CD4-positive, alpha-beta memory T cell (primary cell): ENCODE measurements around the gene CRISPLD2. TPM values are rescaled to one million over a fixed set of nuclear protein-coding genes. Genes with fewer than 3 reads are reported as not detected.

ENCODE experiments used
- CTCF ChIA-PET: fragments of 350-600 bp; sonication (Branson Sonifier 250); formaldehyde crosslinking; loops from one replicate; lab custom pipeline; 2021; ENCODE audit warnings: inconsistent platforms; ENCODE audit not compliant: partially characterized antibody; lab: Charles Lee
- POLR2A ChIA-PET: fragments of 350-600 bp; sonication (Branson Sonifier 250); formaldehyde crosslinking; loops from one replicate; lab custom pipeline; 2021; ENCODE audit not compliant: partially characterized antibody; lab: Charles Lee
- DNase-seq, 5 donors: peaks; one replicate each; pipeline versions ENCODE4 v3.0.0 to v3.0.0-alpha.2; 2020 to 2022; ENCODE audit warnings: mixed read lengths in 1 of 5
- H3K27ac ChIP-seq: one replicate; pipeline ENCODE4 v1.7.0; 2013; ENCODE audit warnings: low read depth, low read length
- H3K27me3 ChIP-seq: 2 replicates; pipeline ENCODE4 v1.7.0; 2013; ENCODE audit warnings: mild to moderate bottlenecking, low read length, moderate library complexity; ENCODE audit not compliant: insufficient read depth
- H3K36me3 ChIP-seq: 2 replicates; pipeline ENCODE4 v1.7.0; 2013; ENCODE audit warnings: mild to moderate bottlenecking, low read length, moderate library complexity; ENCODE audit not compliant: insufficient read depth
- H3K4me1 ChIP-seq: 2 replicates; pipeline ENCODE4 v1.7.0; 2013; ENCODE audit warnings: mild to moderate bottlenecking, low read length, moderate library complexity; ENCODE audit not compliant: insufficient read depth
- H3K4me3 ChIP-seq, 2 donors: one replicate each; pipeline ENCODE4 v1.7.0; 2013; ENCODE audit warnings: low read length in 2 of 2, mild to moderate bottlenecking in 1 of 2
- H3K9me3 ChIP-seq, 2 donors: one replicate each; pipeline ENCODE4 v1.7.0; 2013; ENCODE audit warnings: low read length in 2 of 2, control low read depth in 1 of 2; ENCODE audit not compliant: control insufficient read depth in 1 of 2
- H3K27ac Mint-ChIP-seq, 7 donors: one replicate each; pipeline ENCODE4 v1.8.0; 2020 to 2021; ENCODE audit warnings: mixed read lengths in 7 of 7, mild to moderate bottlenecking in 6 of 7, inconsistent platforms in 3 of 7, moderate library complexity in 3 of 7
- H3K27me3 Mint-ChIP-seq, 2 donors: one replicate each; pipeline ENCODE4 v1.8.0; 2020 to 2021; ENCODE audit warnings: mixed read lengths in 2 of 2
- H3K36me3 Mint-ChIP-seq, 2 donors: one replicate each; pipeline ENCODE4 v1.8.0; 2020 to 2021; ENCODE audit warnings: mixed read lengths in 2 of 2, inconsistent platforms in 1 of 2, mild to moderate bottlenecking in 1 of 2
- H3K4me1 Mint-ChIP-seq, 4 donors: one replicate each; pipeline ENCODE4 v1.8.0; 2020 to 2021; ENCODE audit warnings: mixed read lengths in 4 of 4, mild to moderate bottlenecking in 1 of 4
- H3K4me3 Mint-ChIP-seq, 8 donors: one replicate each; pipeline ENCODE4 v1.8.0; 2020 to 2021; ENCODE audit warnings: mixed read lengths in 8 of 8, mild to moderate bottlenecking in 7 of 8, moderate library complexity in 6 of 8, inconsistent platforms in 3 of 8
- H3K9me3 Mint-ChIP-seq, 8 donors: one replicate each; pipeline ENCODE4 v1.8.0; 2020 to 2021; ENCODE audit warnings: mixed read lengths in 8 of 8, mild to moderate bottlenecking in 5 of 8, inconsistent platforms in 3 of 8, moderate library complexity in 1 of 8
- intact Hi-C: fragments of 100-400 bp; cut with micrococcal nuclease; formaldehyde crosslinking; loops from one replicate; pipeline ENCODE4 v1.15.1; 2023
- polyA plus RNA-seq, 2 donors: library from polyadenylated mRNA; unstranded; fragments of 300-500 nt; fragmentation: Illumina TruSeq; gene quantifications; one replicate each; pipeline ENCODE4 v1.2.3, GENCODE V29; 2021
- total RNA-seq, 2 experiments: library from RNA; stranded (reverse); gene quantifications; one replicate each; pipeline ENCODE4 v1.2.3, GENCODE V29; 2021

CRISPLD2 gene
- total and polyA plus RNA-seq, 4 experiments from 2014 or later: 0.32 to 2.5 (median 0.95) TPM

- Mint-ChIP-seq H3K27me3 (peaks cover 9 to 20% of the 10 kb centered on the region in 2 donors), H3K4me1 (peaks cover 0 to 11% (median 2%) of the 10 kb centered on the region in 4 donors), H3K27ac (no peak overlapping the region), H3K36me3 (peaks cover 0 to 4% of the 10 kb centered on the region in 2 donors), H3K4me3 (no peak overlapping the region), H3K9me3 (peaks cover 0 to 2% (median 0%) of the 10 kb centered on the region in 8 donors)
- Histone ChIP-seq H3K9me3 (no peaks in the 10 kb centered on the region), H3K4me3 (no peak overlapping the region), H3K27ac (no peak overlapping the region), H3K4me1 (no peaks in the 10 kb centered on the region), H3K27me3 (no peaks in the 10 kb centered on the region), H3K36me3 (no peaks in the 10 kb centered on the region)
- intact Hi-C loops: no loop called here
- POLR2A ChIA-PET: no interaction called here
- no peak for DNase-seq
- CTCF ChIA-PET: no interaction called here
Observed at GRCh38 chr16:84845496-84846002, 25.8 kb downstream of the CRISPLD2 start.

- Histone ChIP-seq H3K27ac (no peak overlapping the region), H3K4me3 (no peak overlapping the region), H3K4me1 (no peaks in the 10 kb centered on the region), H3K27me3 (no peaks in the 10 kb centered on the region), H3K9me3 (no peaks in the 10 kb centered on the region), H3K36me3 (no peaks in the 10 kb centered on the region)
- H3K4me3 Mint-ChIP-seq: no peak overlapping the region
- H3K4me1 Mint-ChIP-seq: peaks cover 0 to under 1% (median 0%) of the 10 kb centered on the region in 4 donors
- ChIA-PET POLR2A (no interaction called here), CTCF (no interaction called here)
- intact Hi-C loops: no loop called here
- peaks cover 0 to 9% of the 10 kb centered on the region in 2 donors for H3K36me3 Mint-ChIP-seq
- no peak for DNase-seq
- H3K27ac Mint-ChIP-seq: no peak overlapping the region
- peaks cover 4 to 13% of the 10 kb centered on the region in 2 donors for H3K27me3 Mint-ChIP-seq
- H3K9me3 Mint-ChIP-seq: peaks cover 0 to 6% (median 1%) of the 10 kb centered on the region in 8 donors
Observed at GRCh38 chr16:84847564-84848355, 28.0 kb downstream of the CRISPLD2 start.

GRCh38 chr16:84848986-84849634, 29.3 kb downstream of the CRISPLD2 start:
- Mint-ChIP-seq H3K36me3 (peaks cover 0 to 9% of the 10 kb centered on the region in 2 donors), H3K27me3 (peaks cover 2 to 5% of the 10 kb centered on the region in 2 donors), H3K4me1 (no peaks in the 10 kb centered on the region), H3K9me3 (peaks cover 0 to 6% (median 1%) of the 10 kb centered on the region in 8 donors), H3K4me3 (no peak overlapping the region), H3K27ac (no peak overlapping the region)
- Histone ChIP-seq H3K4me1 (no peaks in the 10 kb centered on the region), H3K27me3 (no peaks in the 10 kb centered on the region), H3K36me3 (no peaks in the 10 kb centered on the region), H3K27ac (no peak overlapping the region), H3K9me3 (no peaks in the 10 kb centered on the region), H3K4me3 (no peak overlapping the region)
- no peak for DNase-seq
- intact Hi-C loops: no loop called here
- CTCF ChIA-PET: no interaction called here
- POLR2A ChIA-PET: no interaction called here

- Histone ChIP-seq H3K27me3 (no peaks in the 10 kb centered on the region), H3K4me3 (no peak overlapping the region), H3K36me3 (no peaks in the 10 kb centered on the region), H3K27ac (no peak overlapping the region), H3K9me3 (no peaks in the 10 kb centered on the region), H3K4me1 (no peaks in the 10 kb centered on the region)
- Mint-ChIP-seq H3K27ac (no peak overlapping the region), H3K27me3 (peaks cover 2 to 5% of the 10 kb centered on the region in 2 donors), H3K9me3 (peaks cover 0 to 6% (median 1%) of the 10 kb centered on the region in 8 donors), H3K4me3 (no peak overlapping the region), H3K4me1 (no peaks in the 10 kb centered on the region), H3K36me3 (peaks cover 0 to 9% of the 10 kb centered on the region in 2 donors)
- intact Hi-C loops: no loop called here
- no peak for DNase-seq
- ChIA-PET CTCF (no interaction called here), POLR2A (no interaction called here)
Observed at GRCh38 chr16:84849751-84850150, 30.0 kb downstream of the CRISPLD2 start.

- no peaks in the 10 kb centered on the region for H3K9me3 ChIP-seq
- Mint-ChIP-seq H3K27ac (no peak overlapping the region), H3K4me3 (no peak overlapping the region), H3K36me3 (peaks cover 0 to 9% of the 10 kb centered on the region in 2 donors), H3K27me3 (peaks cover 2 to 8% of the 10 kb centered on the region in 2 donors), H3K9me3 (peaks cover 0 to 6% (median 1%) of the 10 kb centered on the region in 8 donors), H3K4me1 (no peaks in the 10 kb centered on the region)
- no peak overlapping the region for H3K4me3 ChIP-seq
- ChIA-PET POLR2A (no interaction called here), CTCF (no interaction called here)
- DNase-seq: no peak
- no peaks in the 10 kb centered on the region for H3K27me3 ChIP-seq
- no peaks in the 10 kb centered on the region for H3K36me3 ChIP-seq
- no peak overlapping the region for H3K27ac ChIP-seq
- no peaks in the 10 kb centered on the region for H3K4me1 ChIP-seq
- intact Hi-C loops: no loop called here
Observed at GRCh38 chr16:84850714-84851113, 30.9 kb downstream of the CRISPLD2 start.

GRCh38 chr16:84851192-84852127, 31.7 kb downstream of the CRISPLD2 start:
- Mint-ChIP-seq H3K4me3 (no peak overlapping the region), H3K9me3 (peaks cover 0 to 6% (median 1%) of the 10 kb centered on the region in 8 donors), H3K27me3 (peaks cover 2 to 8% of the 10 kb centered on the region in 2 donors), H3K36me3 (peaks cover 0 to 9% of the 10 kb centered on the region in 2 donors), H3K4me1 (no peaks in the 10 kb centered on the region), H3K27ac (no peak overlapping the region)
- ChIA-PET CTCF (no interaction called here), POLR2A (no interaction called here)
- Histone ChIP-seq H3K27me3 (no peaks in the 10 kb centered on the region), H3K36me3 (no peaks in the 10 kb centered on the region), H3K27ac (no peak overlapping the region), H3K4me1 (no peaks in the 10 kb centered on the region), H3K9me3 (no peaks in the 10 kb centered on the region), H3K4me3 (no peak overlapping the region)
- intact Hi-C loops: no loop called here
- no peak for DNase-seq
